Right lobe of liver (tissue), 4 donors: ENCODE data around the gene TAS2R41.

Experiments
- POLR2A ChIP-seq: fragments of 450-650 bp; IDR thresholded peaks from one replicate; pipeline ENCODE4 v1.6.1; 2017; ENCODE audit warnings: antibody characterized with exemption, mild to moderate bottlenecking
- TF ChIP-seq, protein P1 (sequence below), 4 donors: fragments of 200-600 bp in 3 of 4; fragments of 450-650 bp in 1 of 4; IDR thresholded peaks; one replicate each; pipeline versions ENCODE4 v1.5.1 to v1.8.0; 2016 to 2022; ENCODE audit warnings: antibody characterized with exemption in 4 of 4, mild to moderate bottlenecking in 2 of 4
- donor health status: DM: no; HTN: no; CAD: no.
- donor health status: DM: no; HTN: no; CAD: no.
- donor health status: DM: no; HTN: yes; CAD: no.

DNA sequence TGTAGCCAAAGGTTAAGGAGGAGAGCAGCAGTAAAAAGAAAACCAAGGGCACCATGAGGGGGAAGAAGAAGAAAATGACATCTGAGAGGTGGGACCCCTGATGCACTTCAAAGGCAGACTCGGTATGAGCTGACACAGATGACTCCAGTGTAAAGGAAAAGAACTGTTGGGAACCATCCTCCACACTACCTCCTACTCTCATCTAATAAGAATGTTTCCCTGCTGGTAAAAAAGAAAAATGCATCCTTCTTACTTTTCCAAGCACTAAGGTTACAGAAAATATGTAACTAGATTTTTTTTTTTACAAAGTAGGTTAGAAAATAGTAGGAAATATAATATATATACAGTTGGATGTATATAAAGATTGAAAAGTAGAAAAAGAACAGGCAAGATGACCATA is 16.9 kb downstream of the TAS2R41 start:
- TF ChIP-seq, protein P1, sequence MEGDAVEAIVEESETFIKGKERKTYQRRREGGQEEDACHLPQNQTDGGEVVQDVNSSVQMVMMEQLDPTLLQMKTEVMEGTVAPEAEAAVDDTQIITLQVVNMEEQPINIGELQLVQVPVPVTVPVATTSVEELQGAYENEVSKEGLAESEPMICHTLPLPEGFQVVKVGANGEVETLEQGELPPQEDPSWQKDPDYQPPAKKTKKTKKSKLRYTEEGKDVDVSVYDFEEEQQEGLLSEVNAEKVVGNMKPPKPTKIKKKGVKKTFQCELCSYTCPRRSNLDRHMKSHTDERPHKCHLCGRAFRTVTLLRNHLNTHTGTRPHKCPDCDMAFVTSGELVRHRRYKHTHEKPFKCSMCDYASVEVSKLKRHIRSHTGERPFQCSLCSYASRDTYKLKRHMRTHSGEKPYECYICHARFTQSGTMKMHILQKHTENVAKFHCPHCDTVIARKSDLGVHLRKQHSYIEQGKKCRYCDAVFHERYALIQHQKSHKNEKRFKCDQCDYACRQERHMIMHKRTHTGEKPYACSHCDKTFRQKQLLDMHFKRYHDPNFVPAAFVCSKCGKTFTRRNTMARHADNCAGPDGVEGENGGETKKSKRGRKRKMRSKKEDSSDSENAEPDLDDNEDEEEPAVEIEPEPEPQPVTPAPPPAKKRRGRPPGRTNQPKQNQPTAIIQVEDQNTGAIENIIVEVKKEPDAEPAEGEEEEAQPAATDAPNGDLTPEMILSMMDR (IDR thresholded peaks at IDR 0.05): no peak
- TF ChIP-seq POLR2A: no peak
